ENCODE data around the gene CAMK1G. TPM values are rescaled to one million over a fixed set of nuclear protein-coding genes. Genes with fewer than 3 reads are reported as not detected.

Gene CAMK1G
- total RNA-seq, 4 donors from 2014 or later: 0.51 TPM; not detected in 3

- no peak for TF ChIP-seq CTCF (IDR thresholded peaks at IDR 0.05; ENCODE audit: low read depth)
These were observed 38.1 kb upstream of the CAMK1G start for GRCh38 chr1:209545423-209545822.

GRCh38 chr1:209546390-209547085 lies 37.0 kb upstream of the CAMK1G start:
- no peak for TF ChIP-seq CTCF (IDR thresholded peaks at IDR 0.05; ENCODE audit: low read depth)

GRCh38 chr1:209547626-209548025 lies 35.9 kb upstream of the CAMK1G start:
- TF ChIP-seq CTCF (IDR thresholded peaks at IDR 0.05; ENCODE audit: low read depth): no peak

- no peak for TF ChIP-seq CTCF (IDR thresholded peaks at IDR 0.05; ENCODE audit: low read depth)
These were observed 33.9 kb upstream of the CAMK1G start for GRCh38 chr1:209549443-209550205.

GRCh38 chr1:209550519-209550918 lies 33.0 kb upstream of the CAMK1G start:
- no peak for TF ChIP-seq CTCF (IDR thresholded peaks at IDR 0.05; ENCODE audit: low read depth)

- no peak for TF ChIP-seq CTCF (IDR thresholded peaks at IDR 0.05; ENCODE audit: low read depth)
These were observed 30.9 kb upstream of the CAMK1G start for GRCh38 chr1:209552406-209553264.
